Measurements from ENCODE around the gene DRGX. TPM values are rescaled to one million over a fixed set of nuclear protein-coding genes. Genes with fewer than 3 reads are reported as not detected.

DRGX gene
- total RNA-seq, 1 experiment from 2014 or later = not detected

DNA sequence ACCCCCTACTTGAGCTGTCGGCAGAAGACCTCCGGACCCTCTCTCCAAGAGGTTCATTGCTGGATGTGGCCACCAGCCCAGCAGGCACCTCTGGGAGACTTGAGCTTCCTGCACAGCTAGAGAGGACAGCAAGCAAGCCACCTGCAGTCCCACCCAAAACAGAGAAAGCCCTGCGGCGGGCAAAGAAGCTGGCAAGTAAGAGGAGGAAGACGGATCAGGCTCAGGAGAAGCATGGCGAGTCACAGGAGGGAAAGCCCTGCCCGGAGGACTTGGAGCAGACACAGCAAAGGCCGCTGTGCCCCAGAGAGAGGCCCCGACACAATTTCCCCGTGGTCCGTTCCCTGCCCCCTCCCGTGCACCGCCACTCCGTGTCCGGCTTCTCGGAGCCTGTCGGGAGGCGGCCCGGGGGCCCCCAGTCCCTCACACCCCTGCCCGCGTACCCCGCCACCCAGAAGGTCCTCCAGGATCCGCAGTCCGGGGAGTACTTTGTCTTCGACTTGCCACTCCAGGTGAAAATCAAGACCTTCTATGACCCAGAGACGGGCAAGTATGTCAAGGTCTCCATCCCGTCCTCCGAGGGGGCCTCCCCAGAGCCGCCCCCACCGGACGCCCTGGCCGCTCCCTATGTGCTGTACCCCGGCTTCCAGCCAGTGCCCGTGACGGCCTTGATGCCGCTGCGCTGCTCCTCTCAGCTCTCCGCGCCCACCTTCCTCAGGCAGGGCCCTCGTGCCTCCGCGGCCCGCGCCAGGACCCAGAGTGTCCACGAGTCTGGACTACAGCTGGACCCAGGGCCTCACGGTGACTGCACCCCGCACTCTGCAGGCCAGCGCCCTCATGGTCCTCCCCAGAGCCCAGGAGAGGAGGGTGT lies 69.7 kb downstream of the DRGX start:
- DNase-seq = no peak
- CTCF ChIA-PET = no interaction called here
- H3K27ac Mint-ChIP-seq (ENCODE audit: unreplicated experiment) = no peak overlapping the region
- H3K4me1 Mint-ChIP-seq (ENCODE audit: low read depth, unreplicated experiment) = no peaks in the 10 kb centered on the region
- no peaks in the 10 kb centered on the region for H3K36me3 Mint-ChIP-seq (ENCODE audit: insufficient read depth, unreplicated experiment)
- no TSS peak for BruUV-seq (replicated peaks)
- TF ChIP-seq CTCF (IDR thresholded peaks at IDR 0.05; ENCODE audit: unreplicated experiment) = no peak
- intact Hi-C loops (cut with micrococcal nuclease; ENCODE audit: unreplicated experiment) = no loop called here
- peaks cover 93% of the 10 kb centered on the region for H3K27me3 Mint-ChIP-seq (ENCODE audit: unreplicated experiment)
- H3K4me3 Mint-ChIP-seq (ENCODE audit: low read depth, unreplicated experiment) = no peak overlapping the region
- no peaks in the 10 kb centered on the region for H3K9me3 Mint-ChIP-seq (ENCODE audit: low read depth, unreplicated experiment)

- intact Hi-C loops (cut with micrococcal nuclease; ENCODE audit: unreplicated experiment) = no loop called here
- Mint-ChIP-seq H3K36me3 (ENCODE audit: insufficient read depth, unreplicated experiment) (no peaks in the 10 kb centered on the region), H3K27ac (ENCODE audit: unreplicated experiment) (no peak overlapping the region), H3K27me3 (ENCODE audit: unreplicated experiment) (peaks cover 93% of the 10 kb centered on the region), H3K4me1 (ENCODE audit: low read depth, unreplicated experiment) (no peaks in the 10 kb centered on the region), H3K4me3 (ENCODE audit: low read depth, unreplicated experiment) (no peak overlapping the region), H3K9me3 (ENCODE audit: low read depth, unreplicated experiment) (no peaks in the 10 kb centered on the region)
- no peak for TF ChIP-seq CTCF (IDR thresholded peaks at IDR 0.05; ENCODE audit: unreplicated experiment)
- DNase-seq = no peak
- CTCF ChIA-PET = no interaction called here
- no TSS peak for BruUV-seq (replicated peaks)
Measured at GRCh38 chr10:49325131-49325915, 70.6 kb downstream of the DRGX start.

DNA sequence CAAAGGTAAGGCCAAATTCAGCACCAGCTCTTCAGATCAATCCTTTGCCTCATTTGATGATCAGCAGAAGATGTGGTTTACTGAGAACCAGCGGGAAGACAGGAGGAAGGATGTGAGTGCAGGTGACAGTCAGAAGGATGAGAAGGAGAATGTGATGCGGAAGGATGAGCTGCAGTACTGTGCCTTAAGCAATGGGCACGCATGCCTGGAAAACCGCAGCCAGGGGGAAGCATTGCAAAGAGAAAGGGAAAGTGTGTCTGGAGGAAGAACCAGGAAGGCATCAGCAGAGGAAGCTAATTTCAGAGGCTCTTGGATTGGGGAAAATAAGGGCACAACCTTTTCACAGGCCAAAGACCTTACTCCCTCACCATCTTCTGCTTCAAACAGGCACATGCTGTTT lies 71.2 kb downstream of the DRGX start:
- CTCF ChIA-PET = no interaction called here
- TF ChIP-seq CTCF (IDR thresholded peaks at IDR 0.05; ENCODE audit: unreplicated experiment) = no peak
- H3K4me3 Mint-ChIP-seq (ENCODE audit: low read depth, unreplicated experiment) = no peak overlapping the region
- intact Hi-C loops (cut with micrococcal nuclease; ENCODE audit: unreplicated experiment) = no loop called here
- peaks cover 93% of the 10 kb centered on the region for H3K27me3 Mint-ChIP-seq (ENCODE audit: unreplicated experiment)
- DNase-seq = no peak
- no peaks in the 10 kb centered on the region for H3K4me1 Mint-ChIP-seq (ENCODE audit: low read depth, unreplicated experiment)
- no peaks in the 10 kb centered on the region for H3K9me3 Mint-ChIP-seq (ENCODE audit: low read depth, unreplicated experiment)
- no peaks in the 10 kb centered on the region for H3K36me3 Mint-ChIP-seq (ENCODE audit: insufficient read depth, unreplicated experiment)
- no TSS peak for BruUV-seq (replicated peaks)
- H3K27ac Mint-ChIP-seq (ENCODE audit: unreplicated experiment) = no peak overlapping the region

DNA sequence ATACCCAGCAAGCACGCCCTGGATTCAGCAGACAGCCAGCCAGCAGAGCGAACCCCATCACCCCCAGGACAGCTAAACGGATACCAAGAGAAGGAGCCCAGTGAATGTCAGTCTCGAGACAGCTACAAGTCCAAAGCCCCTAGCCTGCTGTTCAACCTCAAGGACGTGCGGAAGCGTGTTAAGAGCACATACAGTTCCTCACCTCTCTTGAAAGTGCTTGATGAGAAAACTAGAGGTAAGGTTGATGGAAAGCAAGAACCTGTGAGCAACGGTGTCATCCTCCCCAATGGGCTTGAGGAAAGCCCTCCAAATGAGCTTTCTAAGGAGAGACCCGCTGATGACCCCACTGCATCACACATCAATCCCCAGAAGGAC lies 72.0 kb downstream of the DRGX start:
- TF ChIP-seq CTCF (IDR thresholded peaks at IDR 0.05; ENCODE audit: unreplicated experiment) = no peak
- CTCF ChIA-PET = no interaction called here
- BruUV-seq (replicated peaks) = no TSS peak

More for the DNA sequence above, 72.0 kb downstream of the DRGX start:
- Mint-ChIP-seq H3K4me1 (ENCODE audit: low read depth, unreplicated experiment) (no peaks in the 10 kb centered on the region), H3K4me3 (ENCODE audit: low read depth, unreplicated experiment) (no peak overlapping the region), H3K27me3 (ENCODE audit: unreplicated experiment) (peaks cover 93% of the 10 kb centered on the region), H3K36me3 (ENCODE audit: insufficient read depth, unreplicated experiment) (no peaks in the 10 kb centered on the region), H3K9me3 (ENCODE audit: low read depth, unreplicated experiment) (no peaks in the 10 kb centered on the region), H3K27ac (ENCODE audit: unreplicated experiment) (no peak overlapping the region)
- no peak for DNase-seq
- intact Hi-C loops (cut with micrococcal nuclease; ENCODE audit: unreplicated experiment) = no loop called here
